RWPE2 (cell line): ENCODE measurements around the gene CLCF1.
"Not testable (repeated sequence)": the region's sequence is repeated elsewhere in the genome, so short reads cannot be mapped to it uniquely, and the experiment has no call there.

Experiments
- ATAC-seq: fragments of 200-7000 bp; cut with Tn5 transposase; 3 replicates; pipeline ENCODE4 v1.9.1; 2021; ENCODE audit warnings: low read depth
- DNase-seq: peaks from one replicate; pipeline ENCODE4 v3.0.0-alpha.2; 2020; ENCODE audit warnings: low spot score
- H3K27ac ChIP-seq: fragments of 450-650 bp; 2 replicates; pipeline ENCODE4 v1.5.1; 2017; ENCODE audit warnings: mild to moderate bottlenecking; ENCODE audit not compliant: poor library complexity, severe bottlenecking
- H3K27me3 ChIP-seq: fragments of 250-450 bp; sonication (Bioruptor Pico); 2 replicates; pipeline ENCODE4 v1.5.1; 2021; ENCODE audit warnings: mild to moderate bottlenecking, moderate library complexity; ENCODE audit not compliant: insufficient read depth, poor library complexity, severe bottlenecking
- H3K36me3 ChIP-seq: fragments of 250-450 bp; sonication (Bioruptor Pico); 2 replicates; pipeline ENCODE4 v1.5.1; 2020; ENCODE audit warnings: low read depth, mild to moderate bottlenecking, moderate library complexity
- H3K4me1 ChIP-seq: fragments of 250-450 bp; sonication (Bioruptor Pico); 2 replicates; pipeline ENCODE4 v1.5.1; 2021; ENCODE audit warnings: mild to moderate bottlenecking, moderate library complexity; ENCODE audit not compliant: insufficient read depth, poor library complexity, severe bottlenecking
- H3K4me3 ChIP-seq: fragments of 250-450 bp; sonication (Bioruptor Pico); 2 replicates; pipeline ENCODE4 v1.5.1; 2021; ENCODE audit warnings: mild to moderate bottlenecking, moderate library complexity; ENCODE audit not compliant: severe bottlenecking
- H3K9me3 ChIP-seq: fragments of 250-450 bp; sonication (Bioruptor Pico); 2 replicates; pipeline ENCODE4 v1.5.1; 2021; ENCODE audit warnings: mild to moderate bottlenecking, moderate library complexity; ENCODE audit not compliant: severe bottlenecking
- CTCF ChIP-seq: fragments of 450-650 bp; IDR thresholded peaks from one replicate; pipeline ENCODE4 v1.5.1; 2017; ENCODE audit warnings: mild to moderate bottlenecking, moderate library complexity; ENCODE audit not compliant: poor library complexity, severe bottlenecking

The CLCF1 gene

GRCh38 chr11:67320011-67320410 lies 53.4 kb downstream of the CLCF1 start:
- peaks cover 4% of the 10 kb centered on the region for H3K4me1 ChIP-seq
- H3K27ac ChIP-seq: no peak overlapping the region
- no peaks in the 10 kb centered on the region for H3K27me3 ChIP-seq
- H3K36me3 ChIP-seq: no peaks in the 10 kb centered on the region
- TF ChIP-seq CTCF: no peak
- ATAC-seq: no peak
- H3K4me3 ChIP-seq: no peak overlapping the region
- no peaks in the 10 kb centered on the region for H3K9me3 ChIP-seq
- no peak for DNase-seq

- Histone ChIP-seq H3K4me1 (peaks cover 10% of the 10 kb centered on the region), H3K4me3 (peak overlapping the region; percentile 65)
- not testable (repeated sequence) for H3K9me3 ChIP-seq, ATAC-seq, H3K36me3 ChIP-seq, DNase-seq, H3K27me3 ChIP-seq, H3K27ac ChIP-seq
These were observed 54.5 kb downstream of the CLCF1 start for GRCh38 chr11:67318876-67319275.

GRCh38 chr11:67317888-67318555 lies 55.4 kb downstream of the CLCF1 start:
- peak overlapping the region; percentile 65 for H3K4me3 ChIP-seq
- H3K36me3 ChIP-seq: no peaks in the 10 kb centered on the region
- DNase-seq (no peak), ATAC-seq (peak; percentile 38)
- peak overlapping the region; percentile 89 for H3K27ac ChIP-seq
- peaks cover 19% of the 10 kb centered on the region for H3K4me1 ChIP-seq
- H3K27me3 ChIP-seq: no peaks in the 10 kb centered on the region
- TF ChIP-seq CTCF: peak; percentile 65
- H3K9me3 ChIP-seq: no peaks in the 10 kb centered on the region

GRCh38 chr11:67317205-67317887 lies 56.1 kb downstream of the CLCF1 start:
- peak overlapping the region; percentile 89 for H3K27ac ChIP-seq
- no peaks in the 10 kb centered on the region for H3K27me3 ChIP-seq
- H3K4me1 ChIP-seq: peaks cover 25% of the 10 kb centered on the region
- peak; percentile 97 for TF ChIP-seq CTCF
- H3K36me3 ChIP-seq: peaks cover under 1% of the 10 kb centered on the region; the same call in 1 of the 2 replicates
- H3K4me3 ChIP-seq: peak overlapping the region; percentile 65
- no peaks in the 10 kb centered on the region for H3K9me3 ChIP-seq
- ATAC-seq (peak; percentile 66), DNase-seq (peak; percentile 94)

GRCh38 chr11:67316882-67317204 lies 56.6 kb downstream of the CLCF1 start:
- ATAC-seq (no peak), DNase-seq (no peak)
- no peak for TF ChIP-seq CTCF
- peaks cover 30% of the 10 kb centered on the region for H3K4me1 ChIP-seq
- peak overlapping the region; percentile 65 for H3K4me3 ChIP-seq
- no peaks in the 10 kb centered on the region for H3K9me3 ChIP-seq
- no peaks in the 10 kb centered on the region for H3K27me3 ChIP-seq
- peaks cover 6% of the 10 kb centered on the region for H3K36me3 ChIP-seq
- peak overlapping the region; percentile 89 for H3K27ac ChIP-seq
